Subcutaneous abdominal adipose tissue (tissue), 5 donors: ENCODE results near the gene VIPR2.

ENCODE experiments used
- H3K27ac ChIP-seq: one replicate; pipeline ENCODE4 v1.7.0; 2013; ENCODE audit warnings: low read depth, mild to moderate bottlenecking, inconsistent platforms, low read length, moderate library complexity
- H3K27me3 ChIP-seq, 5 donors: one replicate each; pipeline ENCODE4 v1.7.0; 2013; ENCODE audit warnings: low read length in 5 of 5, inconsistent platforms in 1 of 5; ENCODE audit not compliant: control insufficient read depth in 5 of 5, insufficient read depth in 4 of 5
- H3K36me3 ChIP-seq, 5 donors: one replicate each; pipeline ENCODE4 v1.7.0; 2013; ENCODE audit warnings: low read length in 5 of 5; ENCODE audit not compliant: control insufficient read depth in 5 of 5, insufficient read depth in 5 of 5
- H3K4me1 ChIP-seq, 5 donors: one replicate each; pipeline ENCODE4 v1.7.0; 2013; ENCODE audit warnings: low read length in 5 of 5, mild to moderate bottlenecking in 3 of 5, moderate library complexity in 1 of 5; ENCODE audit not compliant: control insufficient read depth in 5 of 5, insufficient read depth in 5 of 5
- H3K4me3 ChIP-seq, 5 donors: one replicate each; pipeline ENCODE4 v1.7.0; 2013; ENCODE audit warnings: low read length in 5 of 5, low read depth in 1 of 5
- H3K9ac ChIP-seq, 5 donors: one replicate each; pipeline ENCODE4 v1.7.0; 2013; ENCODE audit warnings: low read length in 5 of 5, mild to moderate bottlenecking in 4 of 5, moderate library complexity in 3 of 5
- H3K9me3 ChIP-seq, 5 donors: one replicate each; pipeline ENCODE4 v1.7.0; 2013; ENCODE audit warnings: low read length in 5 of 5; ENCODE audit not compliant: control insufficient read depth in 5 of 5
- donor health status: healthy.
- donor health status: healthy.
- donor health status: healthy.
- donor health status: healthy.
- donor health status: healthy.

The VIPR2 gene

GRCh38 chr7:159048656-159049055 lies 96.0 kb downstream of the VIPR2 start:
- Histone ChIP-seq H3K9me3 (peaks cover 0 to 4% (median 3%) of the 10 kb centered on the region in 5 donors), H3K4me3 (no peak overlapping the region), H3K4me1 (no peaks in the 10 kb centered on the region), H3K27me3 (peaks cover 0 to 2% (median 0%) of the 10 kb centered on the region in 5 donors), H3K9ac (no peak overlapping the region), H3K27ac (no peak overlapping the region), H3K36me3 (no peaks in the 10 kb centered on the region)

GRCh38 chr7:159047536-159047935 lies 97.1 kb downstream of the VIPR2 start:
- no peaks in the 10 kb centered on the region for H3K36me3 ChIP-seq
- H3K27me3 ChIP-seq, result peaks cover 0 to 2% (median 0%) of the 10 kb centered on the region in 5 donors
- H3K27ac ChIP-seq, result no peak overlapping the region
- peaks cover 0 to 5% (median 4%) of the 10 kb centered on the region in 5 donors for H3K9me3 ChIP-seq
- H3K4me1 ChIP-seq, result peaks cover 0 to under 1% (median 0%) of the 10 kb centered on the region in 5 donors
- no peak overlapping the region for H3K4me3 ChIP-seq
- no peak overlapping the region for H3K9ac ChIP-seq

GRCh38 chr7:159046300-159046699 lies 98.4 kb downstream of the VIPR2 start:
- H3K9me3 ChIP-seq, result peaks cover 0 to 5% (median 2%) of the 10 kb centered on the region in 5 donors
- H3K27ac ChIP-seq, result no peak overlapping the region
- no peaks in the 10 kb centered on the region for H3K36me3 ChIP-seq
- H3K27me3 ChIP-seq, result peaks cover 0 to 2% (median 0%) of the 10 kb centered on the region in 5 donors
- peaks cover 0 to 5% (median 0%) of the 10 kb centered on the region in 5 donors for H3K4me1 ChIP-seq
- no peak overlapping the region for H3K9ac ChIP-seq
- H3K4me3 ChIP-seq, result no peak overlapping the region

DNA sequence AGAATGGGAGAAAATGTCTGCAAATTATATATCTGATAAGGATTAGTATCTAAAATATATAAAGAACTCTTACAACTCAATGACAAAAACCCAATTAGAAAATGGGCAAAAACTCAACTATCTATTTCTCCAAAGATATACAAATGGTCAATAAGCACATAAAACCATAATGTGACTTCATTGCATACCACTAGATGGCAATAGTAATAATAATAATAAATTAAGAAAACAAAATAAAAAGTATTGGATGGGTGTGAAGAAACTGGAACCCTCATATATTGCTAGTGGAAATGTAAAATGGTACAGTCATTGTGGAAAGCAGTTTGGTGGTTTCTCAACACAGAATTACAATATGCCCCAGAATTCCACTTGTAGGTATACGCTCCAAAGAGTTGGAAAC lies 98.8 kb downstream of the VIPR2 start:
- no peak overlapping the region for H3K27ac ChIP-seq
- H3K4me1 ChIP-seq, result peaks cover 0 to 5% (median 0%) of the 10 kb centered on the region in 5 donors
- no peak overlapping the region for H3K4me3 ChIP-seq
- H3K27me3 ChIP-seq, result peaks cover 0 to 2% (median 0%) of the 10 kb centered on the region in 5 donors
- H3K36me3 ChIP-seq, result no peaks in the 10 kb centered on the region
- H3K9me3 ChIP-seq, result peaks cover 0 to 5% (median 2%) of the 10 kb centered on the region in 5 donors
- H3K9ac ChIP-seq, result no peak overlapping the region

DNA sequence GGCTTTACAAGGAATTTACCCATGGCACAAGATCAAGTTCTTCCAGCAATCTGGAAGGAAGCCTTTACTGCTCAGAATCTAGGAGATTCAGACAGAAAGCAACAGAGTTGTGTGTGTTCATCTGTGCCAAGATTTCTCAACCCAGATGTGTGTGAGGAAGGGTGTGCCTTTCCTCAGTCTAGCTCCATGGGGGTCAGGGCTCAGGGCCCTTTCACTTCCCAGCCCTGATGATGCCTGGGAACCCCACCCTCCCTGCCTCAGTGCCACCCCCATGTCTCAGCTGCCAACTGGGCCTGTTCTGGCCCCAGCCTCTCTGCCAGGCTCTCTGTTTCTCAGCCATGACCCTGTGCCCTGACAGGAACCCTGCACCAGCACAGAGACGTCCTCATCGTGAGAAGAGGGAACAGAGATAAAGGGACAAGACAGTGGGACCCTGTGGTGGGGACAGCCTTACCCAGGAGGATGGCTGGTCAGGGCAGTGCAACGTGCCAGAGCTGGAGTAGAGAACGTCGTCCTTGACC lies 102.0 kb downstream of the VIPR2 start:
- Histone ChIP-seq H3K27ac (no peak overlapping the region), H3K9ac (no peak overlapping the region), H3K9me3 (peaks cover 0 to 5% (median 2%) of the 10 kb centered on the region in 5 donors), H3K36me3 (no peaks in the 10 kb centered on the region), H3K4me1 (peaks cover 0 to 5% (median 0%) of the 10 kb centered on the region in 5 donors), H3K4me3 (no peak overlapping the region), H3K27me3 (no peaks in the 10 kb centered on the region)

- no peaks in the 10 kb centered on the region for H3K36me3 ChIP-seq
- H3K27ac ChIP-seq, result no peak overlapping the region
- peaks cover 0 to 5% (median 0%) of the 10 kb centered on the region in 5 donors for H3K4me1 ChIP-seq
- H3K9me3 ChIP-seq, result peaks cover 0 to 5% (median 2%) of the 10 kb centered on the region in 5 donors
- H3K4me3 ChIP-seq, result no peak overlapping the region
- H3K9ac ChIP-seq, result no peak overlapping the region
- H3K27me3 ChIP-seq, result peaks cover 0 to under 1% (median 0%) of the 10 kb centered on the region in 5 donors
These were observed 102.6 kb downstream of the VIPR2 start for GRCh38 chr7:159042103-159042502.

GRCh38 chr7:159040912-159041711 lies 103.6 kb downstream of the VIPR2 start:
- H3K27me3 ChIP-seq, result peaks cover 0 to 6% (median 3%) of the 10 kb centered on the region in 5 donors
- H3K4me3 ChIP-seq, result no peak overlapping the region
- no peak overlapping the region for H3K9ac ChIP-seq
- peaks cover 0 to 5% (median 0%) of the 10 kb centered on the region in 5 donors for H3K4me1 ChIP-seq
- H3K27ac ChIP-seq, result no peak overlapping the region
- H3K36me3 ChIP-seq, result no peaks in the 10 kb centered on the region
- H3K9me3 ChIP-seq, result peaks cover 0 to 5% (median 2%) of the 10 kb centered on the region in 5 donors

DNA sequence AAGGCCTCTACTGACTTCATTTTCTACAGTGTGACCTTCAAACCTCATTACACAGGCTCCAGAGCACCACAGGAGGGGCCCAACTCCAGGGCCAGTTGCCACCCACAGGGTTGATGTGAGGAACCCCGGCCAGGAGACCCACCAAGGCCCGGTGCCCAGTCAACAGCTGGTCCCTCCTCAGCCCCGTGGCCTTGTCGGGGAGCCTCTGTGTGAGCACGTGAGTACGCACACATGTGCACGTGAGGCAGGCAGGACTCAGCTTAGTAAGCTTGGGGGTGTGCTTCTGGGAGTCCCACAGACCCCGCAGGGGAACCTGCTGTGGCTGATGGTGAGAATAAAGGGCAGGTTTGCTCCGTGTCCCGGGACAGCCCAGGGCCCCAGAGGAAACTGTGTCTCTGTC lies 104.5 kb downstream of the VIPR2 start:
- Histone ChIP-seq H3K9me3 (peaks cover 0 to 5% (median 2%) of the 10 kb centered on the region in 5 donors), H3K36me3 (no peaks in the 10 kb centered on the region), H3K4me1 (peaks cover 0 to 5% (median 0%) of the 10 kb centered on the region in 5 donors), H3K27ac (no peak overlapping the region), H3K27me3 (peaks cover 0 to 16% (median 3%) of the 10 kb centered on the region in 5 donors), H3K4me3 (no peak overlapping the region), H3K9ac (no peak overlapping the region)

DNA sequence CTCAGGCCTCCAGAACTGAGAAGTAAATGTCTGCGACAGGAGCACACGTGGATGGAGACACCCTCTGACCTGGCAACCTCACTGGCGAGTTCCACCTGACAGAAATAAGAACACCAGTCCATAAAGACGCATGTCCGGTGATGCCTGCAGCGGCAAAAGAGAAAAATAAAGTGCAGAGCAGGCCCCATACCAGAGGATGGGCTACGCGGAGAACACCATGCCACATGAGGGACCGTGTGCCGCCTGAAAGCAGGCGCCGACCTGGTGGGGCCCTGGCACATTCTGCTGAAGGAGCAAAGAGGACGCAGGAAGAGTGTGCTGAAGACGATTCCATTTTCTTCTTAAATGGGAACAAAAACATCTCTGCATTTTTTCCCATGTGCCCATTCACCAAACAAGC lies 105.0 kb downstream of the VIPR2 start:
- no peaks in the 10 kb centered on the region for H3K36me3 ChIP-seq
- peaks cover 0 to 18% (median 3%) of the 10 kb centered on the region in 5 donors for H3K27me3 ChIP-seq
- H3K9me3 ChIP-seq, result peaks cover 0 to 5% (median 2%) of the 10 kb centered on the region in 5 donors
- H3K4me3 ChIP-seq, result no peak overlapping the region
- peaks cover 0 to 5% (median 0%) of the 10 kb centered on the region in 5 donors for H3K4me1 ChIP-seq
- no peak overlapping the region for H3K27ac ChIP-seq
- H3K9ac ChIP-seq, result no peak overlapping the region

DNA sequence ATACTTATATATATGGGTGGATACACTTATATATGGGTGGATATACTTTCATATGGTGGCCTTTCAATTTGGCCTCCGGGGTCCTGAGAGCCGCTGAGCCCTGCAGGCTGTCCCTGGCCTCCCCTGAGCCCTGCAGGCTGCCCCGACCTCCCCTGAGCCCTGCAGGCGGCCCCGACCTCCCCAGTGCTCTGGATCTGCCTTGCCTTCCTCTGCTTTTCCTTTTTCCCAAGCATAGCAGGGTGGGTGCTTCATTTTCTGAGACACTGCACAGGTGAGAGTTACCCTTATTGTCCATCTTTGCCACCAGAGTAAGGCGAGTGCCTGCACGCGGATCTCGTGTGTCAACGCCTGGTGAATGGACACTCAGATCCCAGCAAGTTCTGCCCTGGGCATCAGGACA lies 106.6 kb downstream of the VIPR2 start:
- H3K4me3 ChIP-seq, result no peak overlapping the region
- no peaks in the 10 kb centered on the region for H3K9me3 ChIP-seq
- H3K36me3 ChIP-seq, result no peaks in the 10 kb centered on the region
- no peak overlapping the region for H3K27ac ChIP-seq
- H3K9ac ChIP-seq, result no peak overlapping the region
- peaks cover 0 to 5% (median 0%) of the 10 kb centered on the region in 5 donors for H3K4me1 ChIP-seq
- H3K27me3 ChIP-seq, result peaks cover 0 to 18% (median 3%) of the 10 kb centered on the region in 5 donors
